Measurements from ENCODE around the gene MYORG.

- TF ChIP-seq POLR2A (IDR thresholded peaks at IDR 0.05; ENCODE audit: low read length) (no peak), GATA1 (IDR thresholded peaks at IDR 0.05; ENCODE audit: low read depth, low read length) (no peak)
Observed at GRCh38 chr9:34362614-34363214, 14.0 kb downstream of the MYORG start.
